ENCODE measurements around the gene UBL4A.
A peak's percentile ranks its signal among the peaks of the same experiment; 100 is the strongest.

UBL4A gene

GRCh38 chrX:154437971-154438893 is 48.2 kb downstream of the UBL4A start:
- Histone ChIP-seq H3K4me1 (ENCODE audit: control insufficient read depth in 1 of 2, insufficient read depth in 1 of 2, low read depth in 1 of 2, low read length in 1 of 2) (peaks cover 12 to 23% of the 10 kb centered on the region in 2 experiments), H3K4me3 (ENCODE audit: low read depth in 1 of 2, low read length in 1 of 2) (peak overlapping the region; percentile 69 to 78), H3K27me3 (no peaks in the 10 kb centered on the region), H3K9me3 (no peaks in the 10 kb centered on the region), H3K27ac (peak overlapping the region; percentile 93), H3K36me3 (peaks cover 68% of the 10 kb centered on the region)
- TF ChIP-seq CTCF (IDR thresholded peaks at IDR 0.05), result no peak

GRCh38 chrX:154436983-154437752 is 49.2 kb downstream of the UBL4A start, which contains the start of gene GDI1:
GDI1 (plus strand) TSS chrX:154437154; CDS start chrX:154437255, 101 bp downstream.
- H3K36me3 ChIP-seq, result peaks cover 70% of the 10 kb centered on the region
- H3K27me3 ChIP-seq, result no peaks in the 10 kb centered on the region
- H3K9me3 ChIP-seq, result no peaks in the 10 kb centered on the region
- TF ChIP-seq CTCF (IDR thresholded peaks at IDR 0.05), result peak; percentile 15
- H3K27ac ChIP-seq, result peak within 1 kb of the TSS; percentile 93
- peak within 1 kb of the TSS; percentile 69 to 78 for H3K4me3 ChIP-seq (ENCODE audit: low read depth in 1 of 2, low read length in 1 of 2)
- peaks cover 12 to 23% of the 10 kb centered on the region in 2 experiments for H3K4me1 ChIP-seq (ENCODE audit: control insufficient read depth in 1 of 2, insufficient read depth in 1 of 2, low read depth in 1 of 2, low read length in 1 of 2)

- H3K36me3 ChIP-seq, result peaks cover 65% of the 10 kb centered on the region
- H3K9me3 ChIP-seq, result no peaks in the 10 kb centered on the region
- peaks cover 15 to 29% of the 10 kb centered on the region in 2 experiments for H3K4me1 ChIP-seq (ENCODE audit: control insufficient read depth in 1 of 2, insufficient read depth in 1 of 2, low read depth in 1 of 2, low read length in 1 of 2)
- peak overlapping the region; percentile 93 for H3K27ac ChIP-seq
- H3K27me3 ChIP-seq, result no peaks in the 10 kb centered on the region
- TF ChIP-seq CTCF (IDR thresholded peaks at IDR 0.05), result no peak
- H3K4me3 ChIP-seq (ENCODE audit: low read depth in 1 of 2, low read length in 1 of 2), result peak overlapping the region; percentile 69 to 78
Observed at GRCh38 chrX:154436374-154436982, 49.9 kb downstream of the UBL4A start.

GRCh38 chrX:154435171-154435733 is 51.2 kb downstream of the UBL4A start:
- no peaks in the 10 kb centered on the region for H3K27me3 ChIP-seq
- TF ChIP-seq CTCF (IDR thresholded peaks at IDR 0.05), result no peak
- H3K4me1 ChIP-seq (ENCODE audit: control insufficient read depth in 1 of 2, insufficient read depth in 1 of 2, low read depth in 1 of 2, low read length in 1 of 2), result peaks cover 27 to 42% of the 10 kb centered on the region in 2 experiments
- H3K4me3 ChIP-seq (ENCODE audit: low read depth in 1 of 2, low read length in 1 of 2), result no peak overlapping the region
- H3K27ac ChIP-seq, result peak overlapping the region; percentile 93
- peaks cover 53% of the 10 kb centered on the region for H3K36me3 ChIP-seq
- no peaks in the 10 kb centered on the region for H3K9me3 ChIP-seq
